Endodermal cell (in vitro differentiated cells): ENCODE measurements around the gene SSBP4. TPM values are rescaled to one million over a fixed set of nuclear protein-coding genes. Genes with fewer than 3 reads are reported as not detected.

Source experiments
- DNase-seq: peaks from one replicate; pipeline ENCODE4 v3.0.0-alpha.2; 2017
- H3K27ac ChIP-seq: 2 replicates; pipeline ENCODE4 v1.5.1; 2013; ENCODE audit warnings: mild to moderate bottlenecking, low read depth, low read length, moderate library complexity
- H3K27me3 ChIP-seq: 2 replicates; pipeline ENCODE4 v1.6.1; 2013; ENCODE audit warnings: mild to moderate bottlenecking, low read length, moderate library complexity; ENCODE audit not compliant: insufficient read depth, control insufficient read depth, poor library complexity, severe bottlenecking
- H3K36me3 ChIP-seq: 2 replicates; pipeline ENCODE4 v1.7.0; 2013; ENCODE audit warnings: mild to moderate bottlenecking, low read length, moderate library complexity; ENCODE audit not compliant: control insufficient read depth, insufficient read depth
- H3K4me1 ChIP-seq: one replicate; pipeline ENCODE4 v1.7.0; 2013; ENCODE audit warnings: low read length; ENCODE audit not compliant: control insufficient read depth, insufficient read depth
- H3K4me3 ChIP-seq: 2 replicates; pipeline ENCODE4 v1.5.1; 2013; ENCODE audit warnings: mild to moderate bottlenecking, low read length, moderate library complexity
- H3K9ac ChIP-seq: 2 replicates; pipeline ENCODE4 v1.6.1; 2013; ENCODE audit warnings: mild to moderate bottlenecking, low read length, moderate library complexity; ENCODE audit not compliant: poor library complexity, severe bottlenecking; ENCODE audit errors: extremely low read depth
- H3K9me3 ChIP-seq: 2 replicates; pipeline ENCODE4 v1.6.1; 2013; ENCODE audit warnings: mild to moderate bottlenecking, low read length, moderate library complexity; ENCODE audit not compliant: control insufficient read depth
- H3K27ac Mint-ChIP-seq: 2 replicates; pipeline ENCODE4 v1.8.0; 2020; ENCODE audit warnings: mixed read lengths
- H3K27me3 Mint-ChIP-seq: 2 replicates; pipeline ENCODE4 v1.8.0; 2021; ENCODE audit warnings: mild to moderate bottlenecking, mixed read lengths; ENCODE audit not compliant: insufficient read depth
- H3K36me3 Mint-ChIP-seq: 2 replicates; pipeline ENCODE4 v1.8.0; 2020; ENCODE audit warnings: low read depth, mixed read lengths
- H3K4me1 Mint-ChIP-seq: 2 replicates; pipeline ENCODE4 v1.8.0; 2020; ENCODE audit warnings: mixed read lengths
- H3K4me3 Mint-ChIP-seq: 2 replicates; pipeline ENCODE4 v1.8.0; 2020; ENCODE audit warnings: mild to moderate bottlenecking, moderate library complexity, mixed read lengths
- H3K9me3 Mint-ChIP-seq: 2 replicates; pipeline ENCODE4 v1.8.0; 2020; ENCODE audit warnings: mild to moderate bottlenecking, mixed read lengths
- WGBS, 2 experiments: methylation state at CpG; one replicate each; pipeline versions ENCODE4 v1.1.5 to v1.1.7; 2013; ENCODE audit warnings: missing lambda C conversion rate in 2 of 2, mixed read lengths in 1 of 2; ENCODE audit not compliant: insufficient coverage in 1 of 2, insufficient read length in 1 of 2; 5-methylcytosine and 5-hydroxymethylcytosine counted together
- total RNA-seq, 2 donors: library from RNA; stranded (reverse); fragmentation: NEBNext Ultra II Directional in 1 of 2; extraction: Animal tissue kit (Norgen Biotek cat#: 25700) in 1 of 2; gene quantifications; 2 replicates in 1 of 2; 3 replicates in 1 of 2; pipeline ENCODE4 v1.2.1, GENCODE V29; 2021
- TF ChIP-seq, protein P1 (sequence below): fragments of 200-600 bp; sonication (generic); conservative IDR thresholded peaks from 2 replicates; pipeline ENCODE4 v1.5.0; 2021; ENCODE audit warnings: antibody characterized with exemption, mild to moderate bottlenecking

Gene SSBP4
- total RNA-seq, 2 donors from 2014 or later, result 35.9 to 43.5 TPM

DNA sequence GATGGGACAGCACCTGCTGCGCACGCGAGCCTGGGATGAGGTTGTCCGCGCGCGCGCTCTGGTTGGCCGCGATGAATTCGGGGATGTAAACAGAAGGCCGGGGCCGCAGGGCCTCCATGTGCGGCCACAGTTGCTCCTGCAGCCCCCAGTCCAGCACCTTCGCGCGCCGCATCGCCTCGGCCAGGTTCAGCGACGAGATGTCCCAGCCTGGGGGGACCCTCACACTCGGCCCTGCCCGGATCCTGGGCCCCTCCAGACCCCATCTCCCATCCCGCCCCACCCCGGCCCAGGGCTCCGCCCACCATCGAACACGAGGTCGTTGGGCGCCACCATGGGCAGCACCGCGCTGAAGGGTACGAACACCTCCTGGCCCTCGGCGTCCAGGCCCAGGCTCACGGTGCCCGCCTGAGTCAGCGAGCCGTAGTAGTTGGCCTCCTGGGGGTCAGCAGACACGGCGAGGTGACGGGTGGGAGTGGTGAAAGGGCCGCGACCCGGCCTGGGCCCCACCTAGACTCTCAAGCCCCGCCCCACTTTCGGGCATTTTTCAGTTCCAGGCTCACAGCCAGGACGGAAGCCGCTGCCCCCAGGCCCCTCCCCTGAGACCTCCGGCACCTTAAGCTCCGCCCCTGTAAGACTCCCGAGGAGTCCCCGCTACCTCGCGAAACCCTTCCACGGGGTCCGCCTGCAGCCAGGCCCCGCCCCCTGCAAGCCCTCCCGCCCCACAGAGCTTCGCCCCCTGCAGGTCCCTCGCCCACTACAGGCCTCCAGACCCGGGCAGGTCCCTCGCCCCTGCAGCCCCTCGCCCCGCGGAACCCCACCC lies 17.7 kb downstream of the SSBP4 start:
- DNase-seq, result peak; percentile 95
- Mint-ChIP-seq H3K4me3 (peak overlapping the region; percentile 63), H3K27ac (peak overlapping the region; percentile 49), H3K27me3 (peaks cover 3% of the 10 kb centered on the region), H3K9me3 (no peaks in the 10 kb centered on the region), H3K4me1 (peaks cover 13% of the 10 kb centered on the region), H3K36me3 (peaks cover 6% of the 10 kb centered on the region)
- Histone ChIP-seq H3K27me3 (no peaks in the 10 kb centered on the region), H3K4me3 (peak overlapping the region; percentile 64), H3K9me3 (no peaks in the 10 kb centered on the region), H3K36me3 (peaks cover 3% of the 10 kb centered on the region), H3K9ac (no peak overlapping the region), H3K27ac (no peak overlapping the region), H3K4me1 (peaks cover 22% of the 10 kb centered on the region)
- TF ChIP-seq, protein P1, sequence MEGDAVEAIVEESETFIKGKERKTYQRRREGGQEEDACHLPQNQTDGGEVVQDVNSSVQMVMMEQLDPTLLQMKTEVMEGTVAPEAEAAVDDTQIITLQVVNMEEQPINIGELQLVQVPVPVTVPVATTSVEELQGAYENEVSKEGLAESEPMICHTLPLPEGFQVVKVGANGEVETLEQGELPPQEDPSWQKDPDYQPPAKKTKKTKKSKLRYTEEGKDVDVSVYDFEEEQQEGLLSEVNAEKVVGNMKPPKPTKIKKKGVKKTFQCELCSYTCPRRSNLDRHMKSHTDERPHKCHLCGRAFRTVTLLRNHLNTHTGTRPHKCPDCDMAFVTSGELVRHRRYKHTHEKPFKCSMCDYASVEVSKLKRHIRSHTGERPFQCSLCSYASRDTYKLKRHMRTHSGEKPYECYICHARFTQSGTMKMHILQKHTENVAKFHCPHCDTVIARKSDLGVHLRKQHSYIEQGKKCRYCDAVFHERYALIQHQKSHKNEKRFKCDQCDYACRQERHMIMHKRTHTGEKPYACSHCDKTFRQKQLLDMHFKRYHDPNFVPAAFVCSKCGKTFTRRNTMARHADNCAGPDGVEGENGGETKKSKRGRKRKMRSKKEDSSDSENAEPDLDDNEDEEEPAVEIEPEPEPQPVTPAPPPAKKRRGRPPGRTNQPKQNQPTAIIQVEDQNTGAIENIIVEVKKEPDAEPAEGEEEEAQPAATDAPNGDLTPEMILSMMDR, result peak; percentile 53
- WGBS, 2 experiments, result 33 to 48% methylated on average over 27 to 59 of the region's 67 CpGs

DNA sequence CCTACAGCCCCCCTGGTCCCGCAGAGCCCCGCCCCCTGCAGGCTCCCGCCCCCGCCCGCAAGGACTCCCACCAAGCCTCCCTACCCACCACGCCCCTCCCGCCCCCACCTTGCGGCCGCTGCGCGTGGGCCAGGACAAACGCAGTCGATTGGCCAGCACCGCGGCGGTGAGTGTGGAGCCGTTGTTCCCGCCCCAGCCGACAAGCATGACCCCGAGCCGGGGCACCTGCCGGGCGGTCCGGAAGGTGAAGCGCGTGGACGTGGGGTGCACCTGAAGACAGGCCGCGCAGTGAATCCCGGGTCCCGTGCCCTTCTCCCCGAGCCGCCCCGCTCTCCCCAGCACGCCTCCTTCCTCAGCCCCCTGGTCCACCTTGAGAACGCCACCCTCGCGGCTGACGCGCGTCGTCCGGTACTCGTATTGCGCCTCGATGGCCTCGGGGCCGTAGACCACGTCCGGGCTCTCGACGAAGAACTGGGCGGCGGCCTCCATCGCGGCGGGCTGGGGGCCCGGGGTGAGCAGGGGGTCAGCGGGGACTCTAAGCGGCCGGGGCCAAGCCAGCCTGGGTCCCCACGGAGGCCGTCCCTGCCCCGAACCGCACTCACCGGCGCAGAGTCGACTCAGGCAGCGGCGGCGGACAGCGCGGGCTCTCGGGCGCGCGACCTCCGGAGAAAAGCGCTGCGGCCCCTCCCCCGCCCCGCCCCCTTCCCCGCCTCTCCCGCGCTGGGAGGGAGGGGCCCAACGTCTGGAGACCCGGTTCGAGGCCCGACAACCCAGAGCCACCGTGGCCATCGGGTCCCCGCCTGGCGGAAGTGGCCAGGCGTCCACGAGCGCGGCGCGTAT lies 18.5 kb downstream of the SSBP4 start, which contains the start of gene ISYNA1:
ISYNA1 (minus strand) TSS at position 643 of the 840 bp plus-strand sequence; CDS start at position 489, 154 bp downstream.
- Mint-ChIP-seq H3K36me3 (peaks cover 10% of the 10 kb centered on the region), H3K9me3 (peaks cover 3% of the 10 kb centered on the region), H3K4me1 (peaks cover 13% of the 10 kb centered on the region), H3K4me3 (peak within 1 kb of the TSS; percentile 63), H3K27ac (peak within 1 kb of the TSS; percentile 93), H3K27me3 (peaks cover 3% of the 10 kb centered on the region)
- Histone ChIP-seq H3K4me3 (peak within 1 kb of the TSS; percentile 77), H3K27ac (peak within 1 kb of the TSS; percentile 92), H3K9ac (peak within 1 kb of the TSS; percentile 67), H3K36me3 (peaks cover 3% of the 10 kb centered on the region), H3K4me1 (peaks cover 21% of the 10 kb centered on the region), H3K9me3 (no peaks in the 10 kb centered on the region), H3K27me3 (no peaks in the 10 kb centered on the region)
- TF ChIP-seq, protein P1, result peak; percentile 6
- WGBS, 2 experiments, result 0% methylated on average over 31 to 93 of the region's 99 CpGs
- peak; percentile 91 for DNase-seq

DNA sequence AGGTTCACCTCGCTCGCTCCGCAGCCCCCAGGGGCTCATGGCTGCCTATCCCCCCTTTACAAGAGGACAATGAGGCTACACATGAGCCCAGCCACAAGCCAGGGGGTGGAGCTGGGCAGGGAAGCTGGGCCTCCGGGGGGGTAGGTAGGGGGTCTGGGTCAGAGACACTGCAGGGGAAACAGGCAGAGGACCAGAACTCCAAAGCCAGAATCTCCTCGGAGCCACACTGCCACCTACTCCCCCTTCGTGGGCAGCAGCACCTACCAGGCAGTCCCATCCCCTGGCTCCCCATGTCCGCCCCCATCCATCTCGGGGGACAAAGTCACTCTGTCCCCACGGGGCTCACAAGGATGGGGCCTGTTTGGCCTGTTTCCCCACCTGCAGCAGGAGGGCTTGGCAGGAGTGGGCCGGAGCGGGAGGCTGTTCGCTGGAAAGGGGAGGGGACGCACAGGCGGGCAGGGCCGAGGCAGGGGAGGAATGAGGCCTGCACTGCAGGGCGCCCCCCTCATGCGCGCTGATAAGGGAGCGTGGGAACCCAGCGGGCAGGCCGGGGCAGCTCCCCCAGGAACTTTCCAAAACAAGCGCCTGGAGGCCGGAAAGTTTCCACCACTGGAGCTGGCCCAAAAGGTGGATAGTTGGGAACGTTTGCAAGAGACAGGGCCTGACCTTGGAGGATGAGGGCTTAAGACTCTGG lies 19.3 kb downstream of the SSBP4 start:
- Mint-ChIP-seq H3K36me3 (peaks cover 14% of the 10 kb centered on the region), H3K4me1 (peaks cover 13% of the 10 kb centered on the region), H3K4me3 (peak overlapping the region; percentile 63), H3K9me3 (peaks cover 3% of the 10 kb centered on the region), H3K27me3 (peaks cover 3% of the 10 kb centered on the region), H3K27ac (peak overlapping the region; percentile 93)
- Histone ChIP-seq H3K36me3 (peaks cover 3% of the 10 kb centered on the region), H3K9ac (peak overlapping the region; percentile 67), H3K27me3 (no peaks in the 10 kb centered on the region), H3K4me3 (peak overlapping the region; percentile 53), H3K27ac (peak overlapping the region; percentile 92), H3K9me3 (no peaks in the 10 kb centered on the region), H3K4me1 (peaks cover 15% of the 10 kb centered on the region)
- TF ChIP-seq, protein P1, result no peak
- DNase-seq, result peak; percentile 92
- 10 to 21% methylated on average over 12 to 24 of the region's 24 CpGs for WGBS, 2 experiments
